ENCODE data around the gene ZNF423.

- TF ChIP-seq CTCF (IDR thresholded peaks at IDR 0.05): no peak
- TF ChIP-seq POLR2A (IDR thresholded peaks at IDR 0.05): no peak
Observed at GRCh38 chr16:49542946-49543630, 312.8 kb downstream of the ZNF423 start.

All from Peyer's patch (tissue), 4 donors.